Fibroblast of skin of scalp (primary cell): ENCODE data around the gene LCA5. TPM values are rescaled to one million over a fixed set of nuclear protein-coding genes. Genes with fewer than 3 reads are reported as not detected.
"Not testable (repeated sequence)": the region's sequence is repeated elsewhere in the genome, so short reads cannot be mapped to it uniquely, and the experiment has no call there.

Experiments
- DNase-seq: peaks from one replicate; pipeline ENCODE4 v3.0.0-alpha.2; 2013
- polyA plus RNA-seq, 2 experiments: library from polyadenylated mRNA; unstranded; fragments of 120-200 nt; gene quantifications; one replicate each; pipeline ENCODE4 v1.2.1, GENCODE V29; 2013; ENCODE audit not compliant: insufficient read length in 2 of 2

The LCA5 gene
- 4.4 TPM for polyA plus RNA-seq (2013, experiment 1 of 2; ENCODE audit: insufficient read length)
- 5.7 TPM for polyA plus RNA-seq (2013, experiment 2 of 2; ENCODE audit: insufficient read length)

GRCh38 chr6:79536954-79537747, at the start of gene LCA5:
Gene LCA5, minus strand, starts transcription at chr6:79537430. Its CDS starts 18,536 bp downstream, at chr6:79518894.
- peak; percentile 97 for DNase-seq

- peak; percentile 25 for DNase-seq
These were observed 49.3 kb upstream of the LCA5 start for GRCh38 chr6:79586548-79586947.

GRCh38 chr6:79584332-79584731, 47.1 kb upstream of the LCA5 start:
- no peak for DNase-seq

GRCh38 chr6:79577926-79578325, 40.7 kb upstream of the LCA5 start:
- DNase-seq: not testable (repeated sequence)

- peak; percentile 66 for DNase-seq
These were observed 37.5 kb upstream of the LCA5 start for GRCh38 chr6:79574630-79575225.

- no peak for DNase-seq
These were observed 36.9 kb upstream of the LCA5 start for GRCh38 chr6:79574174-79574573.

GRCh38 chr6:79571030-79571367, 33.8 kb upstream of the LCA5 start:
- DNase-seq: no peak

- peak; percentile 42 for DNase-seq
These were observed 33.1 kb upstream of the LCA5 start for GRCh38 chr6:79570129-79571029.

- no peak for DNase-seq
These were observed 31.8 kb upstream of the LCA5 start for GRCh38 chr6:79568996-79569395.

- DNase-seq: no peak
These were observed 27.4 kb upstream of the LCA5 start for GRCh38 chr6:79564636-79565035.

- no peak for DNase-seq
These were observed 22.5 kb upstream of the LCA5 start for GRCh38 chr6:79559706-79560105.

GRCh38 chr6:79557673-79558467, 20.6 kb upstream of the LCA5 start:
- no peak for DNase-seq

GRCh38 chr6:79554305-79554704, 17.1 kb upstream of the LCA5 start:
- no peak for DNase-seq

- DNase-seq: no peak
These were observed 14.2 kb upstream of the LCA5 start for GRCh38 chr6:79551401-79551800.

- no peak for DNase-seq
These were observed 11.1 kb upstream of the LCA5 start for GRCh38 chr6:79548304-79548703.

- DNase-seq: no peak
These were observed 9.0 kb upstream of the LCA5 start for GRCh38 chr6:79546186-79546585.

GRCh38 chr6:79544939-79545450, 7.8 kb upstream of the LCA5 start:
- peak; percentile 92 for DNase-seq

GRCh38 chr6:79544299-79544927, 7.2 kb upstream of the LCA5 start:
- DNase-seq: peak; percentile 34

- DNase-seq: no peak
These were observed 6.7 kb upstream of the LCA5 start for GRCh38 chr6:79543886-79544285.

GRCh38 chr6:79543411-79543810, 6.2 kb upstream of the LCA5 start:
- DNase-seq: no peak
